K562 (cell line): Measurements from ENCODE around the gene USP49.

Experiments
- KLF6 ChIP-seq: fragments of 250-450 bp; sonication (Bioruptor Pico); IDR thresholded peaks from 2 replicates; pipeline ENCODE4 v1.4.0; 2020; ENCODE audit warnings: mild to moderate bottlenecking, moderate library complexity, borderline replicate concordance
- XRCC5 ChIP-seq: fragments of 200-400 bp; formaldehyde crosslinking; IDR thresholded peaks from 2 replicates; pipeline ENCODE4 v1.6.1; 2017; ENCODE audit warnings: low read depth, mild to moderate bottlenecking, low read length
- TF ChIP-seq, protein P1 (sequence below): fragments of 450-650 bp; IDR thresholded peaks from 2 replicates; pipeline ENCODE4 v1.6.1; 2018; ENCODE audit not compliant: partially characterized antibody

DNA sequence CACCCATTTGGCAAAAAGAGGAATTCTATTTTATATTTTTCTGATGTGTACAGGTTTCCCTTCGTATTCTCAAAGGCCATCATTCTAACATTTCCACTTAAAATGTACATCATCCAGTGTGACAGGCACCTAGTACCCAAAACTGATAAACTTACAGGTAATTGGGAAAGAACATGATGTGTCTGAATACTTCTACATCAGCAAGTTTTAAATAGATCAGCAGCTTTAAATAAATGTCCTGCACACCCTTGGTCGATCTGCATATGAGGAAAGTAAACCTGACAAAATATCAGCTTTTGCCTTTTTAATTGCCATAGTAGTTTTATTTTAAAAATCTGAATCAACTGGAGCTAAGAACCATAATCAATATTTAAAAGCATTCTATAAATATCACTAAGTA is 81.2 kb downstream of the USP49 start:
- TF ChIP-seq KLF6 (CRISPR knock-in tag) (no peak), XRCC5 (no peak)
- TF ChIP-seq, protein P1, sequence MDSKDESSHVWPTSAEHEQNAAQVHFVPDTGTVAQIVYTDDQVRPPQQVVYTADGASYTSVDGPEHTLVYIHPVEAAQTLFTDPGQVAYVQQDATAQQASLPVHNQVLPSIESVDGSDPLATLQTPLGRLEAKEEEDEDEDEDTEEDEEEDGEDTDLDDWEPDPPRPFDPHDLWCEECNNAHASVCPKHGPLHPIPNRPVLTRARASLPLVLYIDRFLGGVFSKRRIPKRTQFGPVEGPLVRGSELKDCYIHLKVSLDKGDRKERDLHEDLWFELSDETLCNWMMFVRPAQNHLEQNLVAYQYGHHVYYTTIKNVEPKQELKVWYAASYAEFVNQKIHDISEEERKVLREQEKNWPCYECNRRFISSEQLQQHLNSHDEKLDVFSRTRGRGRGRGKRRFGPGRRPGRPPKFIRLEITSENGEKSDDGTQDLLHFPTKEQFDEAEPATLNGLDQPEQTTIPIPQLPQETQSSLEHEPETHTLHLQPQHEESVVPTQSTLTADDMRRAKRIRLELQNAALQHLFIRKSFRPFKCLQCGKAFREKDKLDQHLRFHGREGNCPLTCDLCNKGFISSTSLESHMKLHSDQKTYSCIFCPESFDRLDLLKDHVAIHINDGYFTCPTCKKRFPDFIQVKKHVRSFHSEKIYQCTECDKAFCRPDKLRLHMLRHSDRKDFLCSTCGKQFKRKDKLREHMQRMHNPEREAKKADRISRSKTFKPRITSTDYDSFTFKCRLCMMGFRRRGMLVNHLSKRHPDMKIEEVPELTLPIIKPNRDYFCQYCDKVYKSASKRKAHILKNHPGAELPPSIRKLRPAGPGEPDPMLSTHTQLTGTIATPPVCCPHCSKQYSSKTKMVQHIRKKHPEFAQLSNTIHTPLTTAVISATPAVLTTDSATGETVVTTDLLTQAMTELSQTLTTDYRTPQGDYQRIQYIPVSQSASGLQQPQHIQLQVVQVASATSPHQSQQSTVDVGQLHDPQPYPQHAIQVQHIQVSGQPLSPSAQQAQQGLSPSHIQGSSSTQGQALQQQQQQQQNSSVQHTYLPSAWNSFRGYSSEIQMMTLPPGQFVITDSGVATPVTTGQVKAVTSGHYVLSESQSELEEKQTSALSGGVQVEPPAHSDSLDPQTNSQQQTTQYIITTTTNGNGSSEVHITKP: no peak
